SK-N-MC (cell line): ENCODE results near the gene NXF1.
A peak's percentile ranks its signal among the peaks of the same experiment; 100 is the strongest.

Source experiments
- DNase-seq: peaks from one replicate; pipeline ENCODE4 v3.0.0-alpha.2; 2011; ENCODE audit warnings: low read depth, low spot score
- H3K27ac ChIP-seq: fragments of 200-600 bp; sonication (generic); 2 replicates; pipeline ENCODE4 v1.5.1; 2016; ENCODE audit warnings: mixed run types
- H3K36me3 ChIP-seq: fragments of 200-600 bp; sonication (generic); 2 replicates; pipeline ENCODE4 v1.6.1; 2017; ENCODE audit warnings: antibody characterized with exemption, low read length, mixed read lengths; ENCODE audit not compliant: insufficient read depth
- H3K4me3 ChIP-seq: fragments of 200-600 bp; sonication (generic); 2 replicates; pipeline ENCODE4 v1.5.1; 2016
- H3K9ac ChIP-seq: fragments of 200-600 bp; sonication (generic); 2 replicates; pipeline ENCODE4 v1.8.0; 2017; ENCODE audit warnings: mixed run types, mixed read lengths; ENCODE audit not compliant: insufficient read length
- H3K9me3 ChIP-seq: fragments of 200-600 bp; sonication (generic); 2 replicates; pipeline ENCODE4 v1.6.1; 2017; ENCODE audit warnings: low read depth, mild to moderate bottlenecking, antibody characterized with exemption, low read length, moderate library complexity, mixed read lengths
- EZH2 ChIP-seq: fragments of 200-600 bp; sonication (generic); IDR thresholded peaks from one replicate; pipeline ENCODE4 v1.6.1; 2017; ENCODE audit warnings: antibody characterized with exemption
- FOXP2 ChIP-seq: optimal IDR thresholded peaks from 2 replicates; pipeline ENCODE3; 2011; ENCODE audit warnings: mild to moderate bottlenecking, moderate library complexity; ENCODE audit not compliant: insufficient read depth; ENCODE audit errors: extremely low read length, control extremely low read depth
- POLR2AphosphoS5 ChIP-seq: IDR thresholded peaks from 2 replicates; pipeline ENCODE4 v1.6.1; 2012; ENCODE audit warnings: mild to moderate bottlenecking, low read depth, low read length, borderline replicate concordance

NXF1 gene

DNA sequence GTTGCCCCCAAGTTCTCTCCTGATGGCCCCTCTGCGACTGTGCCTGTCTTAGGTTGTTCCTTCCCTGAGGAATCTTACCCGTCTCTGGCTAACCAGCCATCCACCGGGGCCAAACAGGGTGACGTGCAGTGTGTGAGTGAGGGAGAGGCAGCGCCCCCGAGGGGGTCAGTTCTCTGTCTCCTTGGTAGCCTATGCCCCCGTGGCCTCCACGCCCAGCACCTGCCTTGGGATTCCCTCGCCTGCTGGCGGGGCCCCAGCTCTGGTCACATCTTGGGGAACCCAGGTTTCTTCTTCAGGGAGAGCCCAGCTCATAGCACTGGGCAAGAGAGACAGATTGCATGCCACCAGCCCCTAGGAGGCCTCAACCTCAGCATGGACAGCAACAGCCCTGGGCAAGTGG lies 5.8 kb downstream of the NXF1 start:
- H3K4me3 ChIP-seq: no peak overlapping the region
- H3K9me3 ChIP-seq: no peaks in the 10 kb centered on the region
- no peak overlapping the region for H3K9ac ChIP-seq
- DNase-seq: no peak
- H3K27ac ChIP-seq: no peak overlapping the region
- peaks cover 80% of the 10 kb centered on the region for H3K36me3 ChIP-seq
- TF ChIP-seq POLR2AphosphoS5: no peak
- no peak for TF ChIP-seq EZH2
- TF ChIP-seq FOXP2: no peak

- H3K4me3 ChIP-seq: no peak overlapping the region
- no peak for TF ChIP-seq EZH2
- no peak for TF ChIP-seq FOXP2
- no peak for TF ChIP-seq POLR2AphosphoS5
- H3K9me3 ChIP-seq: no peaks in the 10 kb centered on the region
- H3K9ac ChIP-seq: no peak overlapping the region
- peaks cover 80% of the 10 kb centered on the region for H3K36me3 ChIP-seq
- no peak for DNase-seq
- H3K27ac ChIP-seq: no peak overlapping the region
Observed at GRCh38 chr11:62796281-62796680, 9.0 kb downstream of the NXF1 start.

DNA sequence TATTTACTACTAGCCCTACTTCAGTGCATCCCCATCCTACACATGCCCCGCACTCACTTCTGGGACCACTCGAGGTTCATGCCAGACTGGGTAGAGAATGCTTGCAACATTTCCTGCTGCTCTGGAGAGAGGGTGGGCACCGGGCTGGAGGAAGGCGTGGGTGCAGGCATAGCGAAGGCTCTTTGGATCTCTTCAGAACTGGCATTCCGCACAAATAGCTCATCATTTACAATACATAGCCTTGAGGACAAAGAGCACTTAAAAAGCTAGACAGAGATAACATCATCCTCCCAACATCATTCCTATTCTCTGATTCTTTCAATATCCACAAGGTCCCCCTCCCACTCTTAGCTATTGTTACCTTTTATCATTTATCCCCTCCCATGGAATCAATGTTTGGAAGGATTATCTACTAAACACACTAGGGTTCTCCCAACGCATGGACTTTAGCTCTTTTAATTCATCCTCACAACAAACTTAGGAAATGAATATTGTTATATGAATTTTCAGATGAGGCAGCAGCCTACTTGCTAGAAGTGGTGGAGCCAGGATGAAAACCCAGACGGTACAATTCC lies 11.0 kb downstream of the NXF1 start:
- Histone ChIP-seq H3K9me3 (no peaks in the 10 kb centered on the region), H3K36me3 (peaks cover 79% of the 10 kb centered on the region), H3K4me3 (no peak overlapping the region), H3K9ac (no peak overlapping the region), H3K27ac (no peak overlapping the region)
- no peak for DNase-seq
- TF ChIP-seq EZH2 (no peak), POLR2AphosphoS5 (no peak), FOXP2 (no peak)

GRCh38 chr11:62792202-62792575 lies 13.1 kb downstream of the NXF1 start:
- DNase-seq: no peak
- peak overlapping the region; percentile 87 for H3K27ac ChIP-seq
- H3K9me3 ChIP-seq: no peaks in the 10 kb centered on the region
- TF ChIP-seq EZH2: no peak
- TF ChIP-seq POLR2AphosphoS5: no peak
- TF ChIP-seq FOXP2: no peak
- peak overlapping the region; percentile 24 for H3K9ac ChIP-seq
- H3K36me3 ChIP-seq: peaks cover 64% of the 10 kb centered on the region
- H3K4me3 ChIP-seq: peak overlapping the region; percentile 84

DNA sequence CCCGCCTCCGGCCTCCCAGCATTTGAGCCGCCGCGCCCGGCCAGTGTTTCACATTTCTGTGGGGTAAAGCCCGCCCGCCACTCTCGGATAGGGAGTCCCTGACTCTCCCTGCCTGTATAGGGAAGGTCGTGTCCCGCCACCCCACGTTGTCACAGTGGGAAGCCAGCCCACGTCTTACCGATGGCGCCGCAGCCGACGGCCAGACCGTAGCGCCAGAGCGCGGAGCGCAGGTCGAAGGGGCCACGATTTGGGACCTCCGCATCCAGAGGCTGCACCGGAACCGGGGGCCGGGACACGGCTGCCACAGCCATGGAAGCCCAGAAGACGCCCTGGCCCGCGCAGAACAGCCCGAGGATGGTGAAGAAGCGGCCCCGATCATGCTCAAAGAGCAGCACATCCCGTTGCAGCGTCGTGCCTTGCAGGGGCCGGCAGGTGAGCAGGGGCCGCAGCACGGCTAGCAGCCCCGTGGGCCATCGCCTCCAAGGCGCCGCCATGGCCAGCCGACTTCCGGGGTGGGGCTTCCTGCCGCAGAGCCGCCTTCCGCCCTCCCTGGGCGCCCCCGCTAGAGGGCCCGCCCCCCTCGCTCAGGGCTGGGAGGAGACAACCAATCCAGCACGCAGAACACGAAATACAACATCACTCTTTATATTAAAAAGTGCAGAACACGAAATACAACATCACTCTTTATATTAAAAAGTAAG lies 13.6 kb downstream of the NXF1 start, which contains the start of gene TMEM223:
Gene TMEM223, minus strand, starts transcription at position 506 of the 701 bp plus-strand sequence. Its CDS starts 12 bp downstream, at position 494.
- peak within 1 kb of the TSS; percentile 91 for H3K9ac ChIP-seq
- peak within 1 kb of the TSS; percentile 87 for H3K27ac ChIP-seq
- H3K9me3 ChIP-seq: no peaks in the 10 kb centered on the region
- H3K4me3 ChIP-seq: peak within 1 kb of the TSS; percentile 84
- DNase-seq: no peak
- TF ChIP-seq POLR2AphosphoS5: peak; percentile 96
- TF ChIP-seq FOXP2: no peak
- TF ChIP-seq EZH2: no peak
- peaks cover 59% of the 10 kb centered on the region for H3K36me3 ChIP-seq

GRCh38 chr11:62789576-62789975 lies 15.7 kb downstream of the NXF1 start:
- Histone ChIP-seq H3K27ac (peak overlapping the region; percentile 40; the same call in 1 of the 2 replicates), H3K36me3 (peaks cover 47% of the 10 kb centered on the region), H3K9me3 (no peaks in the 10 kb centered on the region), H3K4me3 (no peak overlapping the region), H3K9ac (no peak overlapping the region)
- TF ChIP-seq FOXP2 (no peak), EZH2 (no peak), POLR2AphosphoS5 (no peak)
- DNase-seq: no peak

- TF ChIP-seq POLR2AphosphoS5 (no peak), EZH2 (no peak)
- DNase-seq: no peak
- H3K36me3 ChIP-seq: peaks cover 41% of the 10 kb centered on the region
- H3K9ac ChIP-seq: no peak overlapping the region
- H3K4me3 ChIP-seq: no peak overlapping the region
- peak overlapping the region; percentile 51; the same call in 1 of the 2 replicates for H3K27ac ChIP-seq
- H3K9me3 ChIP-seq: no peaks in the 10 kb centered on the region
Observed at GRCh38 chr11:62788991-62789390, 16.2 kb downstream of the NXF1 start.

DNA sequence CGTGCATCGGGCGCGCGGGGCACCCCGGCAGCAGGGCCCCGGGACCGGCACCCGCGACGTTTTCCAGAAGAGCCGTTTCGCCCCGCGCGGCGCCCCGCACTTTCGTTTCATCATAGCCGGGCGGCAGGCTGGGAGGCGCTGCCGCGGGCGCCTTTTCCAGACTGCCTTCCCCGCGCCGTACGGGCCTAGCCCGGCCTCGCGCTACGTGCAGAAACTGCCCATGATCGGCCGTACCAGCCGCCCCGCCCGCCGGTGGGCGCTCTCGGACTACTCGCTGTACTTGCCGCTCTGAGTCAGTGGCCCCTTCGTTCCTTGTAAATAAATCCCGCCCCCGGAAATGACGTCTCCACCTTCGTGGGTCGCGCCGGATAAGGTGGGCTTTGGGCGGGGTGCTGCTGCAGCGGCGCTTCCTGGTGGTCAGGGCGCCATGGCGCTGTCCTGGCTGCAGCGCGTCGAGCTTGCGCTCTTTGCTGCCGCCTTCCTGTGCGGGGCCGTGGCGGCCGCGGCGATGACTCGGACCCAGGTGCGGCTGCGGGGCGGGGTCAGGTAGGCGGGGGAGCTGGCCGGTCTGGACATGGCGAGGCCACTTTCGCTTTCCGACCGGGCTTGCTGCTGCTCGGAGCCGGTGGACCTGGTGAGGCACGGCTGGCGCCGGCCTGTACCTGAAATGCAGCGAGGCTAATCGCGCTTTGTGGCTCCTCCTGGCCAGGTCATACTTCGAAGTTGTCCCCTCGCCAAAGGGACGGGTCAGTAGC lies 18.1 kb downstream of the NXF1 start, which contains the start of gene TMEM179B:
Gene TMEM179B, plus strand, starts transcription at position 398 of the 755 bp plus-strand sequence. Its CDS starts 30 bp downstream, at position 428.
- Histone ChIP-seq H3K9me3 (no peaks in the 10 kb centered on the region), H3K27ac (peak within 1 kb of the TSS; percentile 89), H3K4me3 (peak within 1 kb of the TSS; percentile 85), H3K36me3 (peaks cover 32% of the 10 kb centered on the region), H3K9ac (peak within 1 kb of the TSS; percentile 92)
- peak; percentile 88 for DNase-seq
- TF ChIP-seq EZH2 (no peak), FOXP2 (no peak), POLR2AphosphoS5 (peak; percentile 99)
